GM19372 (cell line): Measurements from ENCODE around the gene CGB3.
"Not testable (repeated sequence)": the region's sequence is repeated elsewhere in the genome, so short reads cannot be mapped to it uniquely, and the experiment has no call there.

Source experiments
- ATAC-seq: cut with Tn5 transposase; IDR thresholded peaks from one replicate; pipeline ENCODE4 v1.9.1; 2021; ENCODE audit warnings: mild to moderate bottlenecking, low read depth, moderate library complexity; ENCODE audit not compliant: unreplicated experiment

CGB3 gene

DNA sequence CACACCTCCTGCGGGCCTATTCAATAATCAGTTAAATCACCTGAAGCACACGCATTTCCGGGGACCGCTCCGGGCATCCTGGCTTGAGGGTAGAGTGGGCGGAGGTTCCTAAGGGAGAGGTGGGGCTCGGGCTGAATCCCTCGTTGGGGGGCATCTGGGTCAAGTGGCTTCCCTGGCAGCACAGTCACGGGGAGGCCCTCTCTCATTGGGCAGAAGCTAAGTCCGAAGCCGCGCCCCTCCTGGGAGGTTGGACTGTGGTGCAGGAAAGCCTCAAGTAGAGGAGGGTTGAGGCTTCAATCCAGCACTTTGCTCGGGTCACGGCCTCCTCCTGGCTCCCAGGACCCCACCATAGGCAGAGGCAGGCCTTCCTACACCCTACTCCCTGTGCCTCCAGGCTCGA lies 19.4 kb upstream of the CGB3 start, which contains the start of gene CGB5:
Gene CGB5 (plus strand): TSS at position 301 of the 400 bp plus-strand sequence. CDS start 362 bp downstream, outside the sequence.
- not testable (repeated sequence) for ATAC-seq

DNA sequence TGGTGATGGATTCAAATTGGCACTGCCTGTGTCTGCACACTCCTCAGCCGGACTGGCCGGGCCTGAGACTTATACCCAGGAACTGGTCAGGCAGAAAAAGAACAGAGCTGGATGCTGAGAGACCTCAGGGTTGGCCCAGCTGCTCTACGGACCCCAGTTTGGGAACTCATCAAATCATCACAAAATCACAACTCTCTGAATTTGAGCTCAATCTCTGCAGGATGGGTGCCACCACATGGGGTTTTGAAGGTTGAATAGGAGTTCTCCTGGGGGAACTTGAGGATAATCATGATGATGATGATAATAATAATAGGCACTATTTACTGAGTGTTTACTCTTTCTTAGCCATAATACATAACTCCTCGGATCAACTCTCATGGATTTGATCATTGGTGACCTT lies 18.5 kb upstream of the CGB3 start:
- not testable (repeated sequence) for ATAC-seq

- ATAC-seq: no peak
Measured at GRCh38 chr19:49042177-49042576, 18.0 kb upstream of the CGB3 start.

DNA sequence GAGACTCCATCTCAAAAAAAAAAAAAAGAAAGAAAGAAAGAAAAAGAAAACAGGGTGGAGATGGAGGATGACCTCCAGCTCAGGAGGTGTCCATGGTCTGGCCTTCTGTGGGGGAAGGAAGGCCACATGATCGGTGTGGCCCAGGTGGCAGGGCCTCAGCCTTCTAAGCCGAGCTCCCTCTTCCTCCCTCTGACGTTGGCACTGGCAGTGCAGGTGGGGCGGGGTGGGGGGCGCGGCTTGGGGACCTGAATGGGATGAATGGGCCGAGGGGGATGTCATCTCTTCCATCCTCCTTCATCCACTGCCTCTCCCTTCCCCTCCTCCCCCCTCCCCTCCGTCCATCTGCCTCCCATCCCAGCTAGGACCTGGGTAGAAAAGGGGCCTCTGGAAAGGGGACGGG lies 15.6 kb upstream of the CGB3 start:
- not testable (repeated sequence) for ATAC-seq

DNA sequence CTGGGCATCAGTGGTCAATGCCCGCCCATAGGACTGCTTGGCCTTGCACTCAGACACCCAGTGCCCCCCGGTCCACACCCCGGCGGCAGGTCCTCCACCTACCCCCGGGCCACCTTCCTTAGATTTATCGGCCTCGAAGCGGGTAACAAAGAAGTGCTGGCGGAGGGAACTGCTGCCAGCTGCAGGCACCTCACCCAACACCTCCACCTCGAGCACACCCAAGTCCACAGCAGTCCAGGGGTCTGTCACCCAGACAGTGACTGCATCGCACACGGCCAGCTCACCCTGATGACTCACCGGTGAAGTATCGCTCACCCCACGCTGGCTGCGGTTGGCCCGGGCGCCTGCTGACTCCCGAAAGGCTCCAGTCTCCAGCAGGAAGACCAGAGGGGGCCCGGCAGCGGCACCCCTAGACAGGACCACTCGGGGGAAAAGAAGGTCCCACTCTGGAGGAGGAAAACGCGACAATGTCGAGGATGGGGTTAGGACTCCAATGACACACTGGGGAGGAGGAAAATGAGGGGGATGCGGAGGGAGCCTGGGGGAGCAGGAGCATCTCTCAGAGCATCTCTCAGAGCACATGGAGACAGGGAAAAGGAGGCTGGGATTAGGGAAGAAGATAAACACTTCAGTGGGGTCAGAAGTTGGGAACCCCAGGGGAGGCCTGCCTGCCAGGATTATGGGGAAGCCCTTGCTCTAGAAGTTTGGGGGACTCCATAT lies 14.6 kb upstream of the CGB3 start:
- not testable (repeated sequence) for ATAC-seq

DNA sequence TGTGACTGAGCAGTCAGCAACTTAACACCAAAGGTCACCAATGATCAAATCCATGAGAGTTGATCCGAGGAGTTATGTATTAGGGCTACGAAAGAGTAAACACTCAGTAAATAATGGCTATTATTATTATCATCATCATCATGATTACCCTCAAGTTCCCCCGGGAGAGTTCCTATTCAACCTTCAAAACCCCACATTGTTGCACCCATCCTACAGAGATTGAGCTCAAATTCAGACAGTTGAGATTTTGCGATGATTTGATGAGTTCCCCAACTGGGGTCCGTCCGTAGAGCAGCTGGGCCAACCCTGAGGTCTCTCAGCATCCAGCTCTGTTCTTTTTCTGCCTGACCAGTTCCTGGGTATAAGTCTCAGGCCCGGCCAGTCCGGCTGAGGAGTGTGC lies 14.0 kb upstream of the CGB3 start:
- not testable (repeated sequence) for ATAC-seq

DNA sequence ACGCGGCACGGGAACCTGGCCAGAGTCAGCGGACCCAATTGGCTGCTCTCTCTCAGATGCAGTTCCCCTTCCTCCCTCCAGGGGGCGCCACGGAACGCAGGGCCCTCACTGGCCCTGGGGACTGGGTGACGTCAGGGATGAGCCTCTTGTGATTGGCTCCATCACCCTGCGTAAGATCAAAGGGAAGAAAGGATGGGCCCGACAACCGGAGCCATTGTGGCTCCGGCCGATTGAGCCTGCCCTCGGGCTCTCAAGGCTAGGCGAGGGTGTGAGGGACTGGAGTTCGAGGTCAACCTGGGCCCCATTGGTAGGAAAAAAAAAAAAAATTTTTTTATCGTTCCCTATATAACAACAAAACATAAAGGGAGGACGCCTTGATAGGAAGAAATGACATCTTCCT lies 12.7 kb upstream of the CGB3 start, which contains the start of gene CGB1:
Gene CGB1 (minus strand): TSS at position 81 of the 400 bp plus-strand sequence. CDS start 184 bp downstream, outside the sequence.
- not testable (repeated sequence) for ATAC-seq

DNA sequence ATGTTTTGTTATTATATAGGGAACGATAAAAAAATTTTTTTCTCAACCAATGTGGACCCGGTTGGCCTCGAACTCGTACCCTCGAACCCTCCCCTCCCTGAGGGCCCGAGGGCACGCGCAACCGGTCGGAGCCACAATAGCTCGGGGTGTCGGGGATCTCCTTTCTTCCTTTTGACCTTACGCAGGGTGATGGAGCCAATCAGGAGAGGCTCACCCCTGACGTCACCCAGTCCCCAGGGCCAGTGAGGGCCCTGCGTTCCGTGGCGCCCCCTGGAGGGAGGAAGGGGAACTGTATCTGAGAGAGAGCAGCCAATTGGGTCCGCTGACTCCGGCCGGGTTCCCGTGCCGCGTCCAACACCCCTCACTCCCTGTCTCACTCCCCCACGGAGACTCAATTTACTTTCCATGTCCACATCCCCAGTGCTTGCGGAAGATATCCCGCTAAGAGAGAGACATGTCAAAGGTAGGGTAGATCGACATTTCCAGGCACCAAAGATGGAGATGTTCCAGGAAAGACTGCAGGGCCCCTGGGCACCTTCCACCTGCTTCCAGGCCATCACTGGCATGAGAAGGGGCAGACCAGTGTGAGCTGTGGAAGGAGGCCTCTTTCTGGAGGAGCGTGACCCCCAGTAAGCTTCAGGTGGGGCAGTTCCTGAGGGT lies 7.6 kb upstream of the CGB3 start, which contains the start of gene CGB2:
Gene CGB2 (plus strand): TSS at position 249 of the 660 bp plus-strand sequence. CDS start 206 bp downstream, at position 455.
- not testable (repeated sequence) for ATAC-seq

- not testable (repeated sequence) for ATAC-seq
Measured at GRCh38 chr19:49030323-49030722, 6.2 kb upstream of the CGB3 start.

- ATAC-seq: not testable (repeated sequence)
Measured at GRCh38 chr19:49029749-49030148, 5.6 kb upstream of the CGB3 start.

- ATAC-seq: not testable (repeated sequence)
Measured at GRCh38 chr19:49028686-49029085, 4.6 kb upstream of the CGB3 start.

DNA sequence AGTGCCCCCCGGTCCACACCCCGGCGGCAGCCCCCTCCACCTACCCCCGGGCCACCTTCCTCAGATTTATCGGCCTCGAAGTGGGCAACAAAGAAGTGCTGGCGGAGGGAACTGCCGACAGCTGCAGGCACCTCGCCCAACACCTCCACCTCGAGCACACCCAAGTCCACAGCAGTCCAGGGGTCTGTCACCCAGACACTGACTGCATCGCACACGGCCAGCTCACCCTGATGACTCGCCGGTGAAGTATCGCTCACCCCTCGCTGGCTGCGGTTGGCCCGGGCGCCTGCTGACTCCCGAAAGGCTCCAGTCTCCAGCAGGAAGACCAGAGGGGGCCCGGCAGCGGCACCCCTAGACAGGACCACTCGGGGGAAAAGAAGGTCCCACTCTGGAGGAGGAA lies 1.5 kb upstream of the CGB3 start:
- not testable (repeated sequence) for ATAC-seq

GRCh38 chr19:49025088-49025487 lies 955 bp upstream of the CGB3 start:
- not testable (repeated sequence) for ATAC-seq

- ATAC-seq: no peak
Measured at GRCh38 chr19:49022116-49022515, 2.0 kb downstream of the CGB3 start.

DNA sequence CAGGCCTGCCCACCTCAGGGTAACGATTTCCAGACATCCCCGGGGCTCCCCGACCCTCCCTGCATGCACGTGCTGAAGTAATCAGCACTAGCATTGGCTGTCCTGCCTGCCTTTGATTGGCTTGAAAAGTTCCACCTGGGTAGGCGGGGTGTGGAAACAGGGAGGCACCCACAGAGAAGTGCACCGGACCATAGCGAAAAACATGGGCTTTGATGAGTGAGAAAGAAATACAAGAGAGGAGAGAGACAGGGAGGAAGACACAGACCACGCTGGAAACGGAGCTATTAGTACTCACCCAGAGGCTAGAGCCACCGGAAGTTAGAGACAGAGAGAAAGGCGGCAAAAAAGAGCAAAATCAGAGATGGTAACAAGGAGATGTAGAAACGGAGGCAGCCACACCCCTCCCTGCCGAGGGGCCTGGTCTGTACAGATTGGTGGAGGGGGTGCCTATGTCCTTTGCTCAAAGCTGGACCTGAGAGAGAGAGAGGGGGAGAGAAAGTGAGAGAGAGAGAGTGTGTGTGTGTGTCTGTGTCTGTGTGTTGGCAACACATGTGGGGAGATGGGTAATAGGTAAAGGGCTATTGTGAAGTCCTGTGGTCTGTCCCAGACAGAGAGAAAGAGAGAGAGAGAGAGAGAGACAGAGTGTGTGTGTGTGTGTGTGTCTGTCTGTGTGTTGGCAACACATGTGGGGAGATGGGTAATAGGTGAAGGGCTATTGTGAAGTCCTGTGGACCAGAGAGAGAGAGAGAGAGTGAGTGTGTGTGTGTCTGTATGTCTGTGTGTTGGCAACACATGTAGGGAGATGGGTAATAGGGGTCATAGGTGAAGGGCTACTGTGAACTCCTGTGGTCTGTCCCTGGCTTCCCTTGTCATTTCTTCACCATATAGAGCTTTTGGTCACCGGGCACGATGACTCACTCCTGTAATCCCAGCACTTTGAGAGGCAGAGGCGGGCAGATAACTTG lies 2.9 kb downstream of the CGB3 start:
- ATAC-seq: no peak

GRCh38 chr19:49020342-49020741 lies 3.8 kb downstream of the CGB3 start:
- no peak for ATAC-seq

DNA sequence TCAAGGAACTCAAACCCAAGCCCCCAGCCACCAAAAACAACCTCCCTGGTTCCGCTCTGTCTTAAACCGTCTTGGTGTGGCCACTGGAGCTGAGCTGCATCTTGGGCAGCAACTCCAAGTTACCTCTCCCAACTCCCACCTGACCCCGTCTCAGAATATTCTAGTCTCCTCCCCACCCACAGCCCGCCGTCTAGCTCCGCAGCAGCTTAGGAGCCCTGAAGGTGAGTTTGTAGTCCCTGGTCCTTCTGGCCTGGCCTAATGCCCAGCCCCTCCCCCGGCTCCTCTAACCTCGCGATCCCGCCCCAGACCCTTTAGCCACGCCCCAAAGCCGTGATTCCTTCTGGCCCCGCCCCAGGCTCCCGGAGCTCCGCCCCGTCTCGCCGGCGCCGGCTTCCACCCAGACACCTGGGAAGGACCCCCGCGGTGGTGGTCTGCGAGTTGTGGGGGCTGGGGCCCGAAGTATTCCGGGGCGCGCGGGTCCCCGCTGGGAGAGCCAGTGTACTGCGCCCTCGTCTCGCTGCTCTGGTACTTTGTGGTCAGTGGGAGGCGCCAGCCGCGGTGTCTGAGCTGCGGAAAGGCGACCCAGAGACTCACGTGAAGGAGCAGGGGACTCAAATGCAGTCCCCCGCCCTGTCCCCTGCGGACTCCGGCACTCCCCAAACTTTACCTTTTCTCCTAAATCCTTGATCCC lies 4.7 kb downstream of the CGB3 start:
- ATAC-seq: no peak

DNA sequence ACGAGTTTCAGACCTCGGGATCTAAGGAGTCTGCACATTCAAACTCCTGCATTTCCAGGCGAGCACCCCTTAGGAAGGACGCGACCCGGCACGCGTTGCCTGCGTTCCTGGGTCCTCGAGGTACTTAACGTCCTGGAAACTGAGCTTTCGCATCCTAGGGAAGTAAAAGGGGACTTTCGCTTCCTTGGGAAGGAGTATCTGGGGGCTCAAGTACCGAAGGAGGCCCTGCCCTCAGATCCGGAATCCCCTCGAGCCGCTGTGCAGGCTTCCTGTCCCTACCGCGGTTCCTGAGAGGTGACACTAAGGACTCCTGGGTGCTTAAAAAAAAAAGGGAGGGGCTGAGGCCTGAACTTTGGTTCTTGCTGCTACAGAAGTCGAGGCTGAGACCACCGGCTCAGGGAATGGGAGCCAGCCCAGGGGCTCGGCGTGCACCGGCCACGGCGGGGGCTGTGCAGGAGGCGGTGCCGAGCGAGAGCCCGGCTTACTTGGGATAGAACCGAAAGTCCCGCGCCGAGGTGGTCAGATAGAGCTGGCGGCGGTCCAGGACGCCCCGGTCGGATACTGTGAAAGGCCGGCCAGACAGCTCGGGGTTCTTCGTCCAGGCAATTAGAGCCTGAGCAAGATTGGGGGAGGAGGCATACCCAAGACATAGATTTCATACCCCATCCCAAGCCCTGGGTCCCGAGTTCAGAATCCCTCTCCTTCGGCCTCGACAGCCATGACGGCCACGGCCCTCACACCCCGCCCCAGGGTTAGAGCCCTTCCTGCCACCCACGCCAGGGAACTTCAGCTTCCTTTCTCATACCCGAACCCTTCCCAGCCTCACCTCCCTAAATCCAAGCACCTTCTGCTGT lies 5.5 kb downstream of the CGB3 start:
- not testable (repeated sequence) for ATAC-seq
